GM18502 (cell line): ENCODE data around the gene SEC14L2.
"Not testable (repeated sequence)": the region's sequence is repeated elsewhere in the genome, so short reads cannot be mapped to it uniquely, and the experiment has no call there.

Experiments
- ATAC-seq: cut with Tn5 transposase; IDR thresholded peaks from one replicate; pipeline ENCODE4 v1.9.1; 2021; ENCODE audit warnings: mild to moderate bottlenecking; ENCODE audit not compliant: unreplicated experiment, poor library complexity

The SEC14L2 gene

GRCh38 chr22:30401024-30401423 is 4.2 kb downstream of the SEC14L2 start:
- ATAC-seq = not testable (repeated sequence)

- no peak for ATAC-seq
Measured at GRCh38 chr22:30402028-30402765, 5.4 kb downstream of the SEC14L2 start.

GRCh38 chr22:30402766-30403104 is 5.9 kb downstream of the SEC14L2 start:
- not testable (repeated sequence) for ATAC-seq

- ATAC-seq = no peak
Measured at GRCh38 chr22:30404307-30404706, 7.5 kb downstream of the SEC14L2 start.

GRCh38 chr22:30405731-30406130 is 8.9 kb downstream of the SEC14L2 start:
- ATAC-seq = no peak

GRCh38 chr22:30406400-30406799 is 9.6 kb downstream of the SEC14L2 start:
- ATAC-seq = no peak

GRCh38 chr22:30408388-30409102 is 11.7 kb downstream of the SEC14L2 start:
- ATAC-seq = no peak

- no peak for ATAC-seq
Measured at GRCh38 chr22:30411780-30412179, 15.0 kb downstream of the SEC14L2 start.

GRCh38 chr22:30413001-30413400 is 16.2 kb downstream of the SEC14L2 start:
- no peak for ATAC-seq

- ATAC-seq = no peak
Measured at GRCh38 chr22:30413745-30414524, 17.1 kb downstream of the SEC14L2 start.

- ATAC-seq = no peak
Measured at GRCh38 chr22:30414525-30415047, 17.8 kb downstream of the SEC14L2 start.

GRCh38 chr22:30416403-30416802 is 19.6 kb downstream of the SEC14L2 start:
- ATAC-seq = no peak

- no peak for ATAC-seq
Measured at GRCh38 chr22:30416837-30417236, 20.0 kb downstream of the SEC14L2 start.

- no peak for ATAC-seq
Measured at GRCh38 chr22:30420347-30421125, 23.7 kb downstream of the SEC14L2 start.

- ATAC-seq = no peak
Measured at GRCh38 chr22:30421695-30422480, 25.1 kb downstream of the SEC14L2 start.

- no peak for ATAC-seq
Measured at GRCh38 chr22:30422481-30423300, 25.9 kb downstream of the SEC14L2 start.

GRCh38 chr22:30423301-30423958 is 26.6 kb downstream of the SEC14L2 start:
- ATAC-seq = peak; percentile 27

GRCh38 chr22:30423959-30424533 is 27.2 kb downstream of the SEC14L2 start:
- peak; percentile 85 for ATAC-seq
